A549 (cell line): Measurements from ENCODE around the gene TXNL4A.

Experiments used
- CHD2 ChIP-seq: fragments of 150-350 bp; IDR thresholded peaks from 2 replicates; pipeline ENCODE4 v1.6.1; 2014; ENCODE audit warnings: low read length; ENCODE audit not compliant: partially characterized antibody
- CTCF ChIP-seq: fragments of >200 bp; sonication (Bioruptor Twin); formaldehyde crosslinking; IDR thresholded peaks from 3 replicates; pipeline ENCODE4 v1.5.1; 2016
- E2F6 ChIP-seq: IDR thresholded peaks from 2 replicates; pipeline ENCODE4 v1.6.1; 2012; ENCODE audit warnings: low read depth, borderline replicate concordance
- EHF ChIP-seq: fragments of 250-450 bp; sonication (Bioruptor Pico); IDR thresholded peaks from 2 replicates; pipeline ENCODE4 v1.5.0; 2020; ENCODE audit warnings: mild to moderate bottlenecking
- HOXB13 ChIP-seq: fragments of 250-450 bp; sonication (Bioruptor Pico); IDR thresholded peaks from 2 replicates; pipeline ENCODE4 v1.5.0; 2020; ENCODE audit warnings: low read depth, mild to moderate bottlenecking, moderate library complexity
- KDM1A ChIP-seq: fragments of 200-600 bp; sonication (generic); IDR thresholded peaks from 2 replicates; pipeline ENCODE4 v1.6.1; 2016; ENCODE audit warnings: low read depth, mild to moderate bottlenecking
- MYC ChIP-seq: IDR thresholded peaks from 2 replicates; pipeline ENCODE4 v1.6.1; 2012; ENCODE audit warnings: mild to moderate bottlenecking, inconsistent platforms, low read length, improper control_type of control experiment, borderline replicate concordance
- POLR2A ChIP-seq: IDR thresholded peaks from 2 replicates; pipeline ENCODE4 v1.6.1; 2012; ENCODE audit warnings: mild to moderate bottlenecking, low read length
- RCOR1 ChIP-seq: fragments of 150-350 bp; IDR thresholded peaks from 2 replicates; pipeline ENCODE4 v1.6.1; 2014; ENCODE audit warnings: antibody characterized with exemption, low read length, low read depth

DNA sequence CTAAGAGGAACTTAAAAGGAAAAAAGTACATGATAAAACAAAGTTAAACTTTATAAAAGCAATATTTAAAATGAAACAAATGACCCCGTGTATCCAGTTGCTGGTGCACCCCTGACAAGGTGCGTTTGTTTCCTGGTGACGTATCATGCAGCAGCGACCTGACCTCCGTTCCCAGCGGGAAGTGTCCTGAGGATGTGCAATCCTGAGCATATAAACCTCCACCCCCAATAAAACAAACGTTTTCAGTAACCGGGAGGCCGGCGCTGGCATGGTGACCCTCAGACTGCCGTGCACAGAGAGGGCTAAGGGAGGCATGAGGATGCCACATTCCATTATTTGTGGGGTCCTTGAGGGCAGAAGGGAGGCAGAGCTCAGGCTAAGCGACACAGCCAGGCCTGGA is 51.7 kb downstream of the TXNL4A start:
- TF ChIP-seq MYC (no peak), EHF (CRISPR knock-in tag) (no peak), RCOR1 (no peak), CHD2 (no peak), POLR2A (no peak), CTCF (no peak), HOXB13 (CRISPR knock-in tag) (no peak), KDM1A (no peak), E2F6 (no peak)
